NCI-H1417 treated with DMSO at 0.1 percent for 48 hours (cell line): ENCODE measurements around the gene THRAP3.

Experiments used
- DNase-seq: peaks from one replicate; lab custom pipeline; 2025; lab: John Stamatoyannopoulos, UW

The THRAP3 gene

GRCh38 chr1:36352910-36353878, 129.0 kb downstream of the THRAP3 start:
- DNase-seq = no peak

GRCh38 chr1:36354486-36354885, 130.2 kb downstream of the THRAP3 start:
- DNase-seq = no peak
